Loucy (cell line): ENCODE data around the gene LAMB1.

ENCODE experiments used
- CTCF ChIP-seq: fragments of 200-600 bp; sonication (generic); conservative IDR thresholded peaks from 2 replicates; pipeline ENCODE4 v1.5.1; 2014; ENCODE audit warnings: mild to moderate bottlenecking, antibody characterized with exemption, low read length
- EZH2phosphoT487 ChIP-seq: fragments of 200-600 bp; IDR thresholded peaks from 2 replicates; pipeline ENCODE4 v1.6.1; 2018; ENCODE audit warnings: antibody characterized with exemption, mild to moderate bottlenecking, moderate library complexity, borderline replicate concordance

GRCh38 chr7:107958764-107959526, 44.0 kb downstream of the LAMB1 start:
- TF ChIP-seq CTCF: no peak
- TF ChIP-seq EZH2phosphoT487: no peak
